ENCODE measurements around the gene PANX2. TPM values are rescaled to one million over a fixed set of nuclear protein-coding genes. Genes with fewer than 3 reads are reported as not detected.
"Not testable (repeated sequence)": the region's sequence is repeated elsewhere in the genome, so short reads cannot be mapped to it uniquely, and the experiment has no call there.

PANX2 gene
- total RNA-seq, 1 donor: 0.43 TPM

DNA sequence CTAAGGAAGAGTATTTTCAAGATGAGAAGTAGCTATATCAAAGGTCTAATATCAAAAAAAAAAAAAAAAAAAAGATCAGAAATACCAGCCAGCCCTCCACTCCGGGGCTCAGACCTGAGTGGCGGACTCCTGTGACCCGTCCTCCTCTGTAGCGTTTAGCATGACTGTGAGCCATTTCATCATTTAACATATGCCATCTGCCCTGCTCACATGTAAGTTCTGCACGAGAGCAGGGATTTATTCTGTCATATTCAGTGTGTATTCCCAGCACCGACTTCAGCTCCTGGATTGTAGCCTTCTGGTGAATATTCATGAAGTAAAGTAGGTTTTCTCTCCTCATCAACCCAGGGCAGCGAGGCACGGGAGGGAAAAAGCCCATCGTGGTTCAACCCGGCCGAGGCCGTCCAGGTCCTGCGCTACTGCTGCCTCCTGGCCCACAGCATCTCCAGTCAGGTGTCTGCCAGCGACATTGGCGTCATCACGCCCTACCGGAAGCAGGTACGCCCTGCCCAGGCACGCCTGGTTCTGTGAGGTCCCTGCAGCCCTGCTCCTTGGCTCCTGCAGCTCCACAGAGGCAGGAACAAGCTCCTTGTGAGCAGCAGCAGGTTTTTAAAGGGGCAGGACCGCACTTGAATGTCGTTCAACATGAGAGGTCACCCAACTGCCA is 12.7 kb upstream of the PANX2 start:
- no peak for DNase-seq (ENCODE audit: low read depth)
- no peak overlapping the region for H3K4me3 ChIP-seq (ENCODE audit: low read depth, low read length)
- TF ChIP-seq, protein P1, sequence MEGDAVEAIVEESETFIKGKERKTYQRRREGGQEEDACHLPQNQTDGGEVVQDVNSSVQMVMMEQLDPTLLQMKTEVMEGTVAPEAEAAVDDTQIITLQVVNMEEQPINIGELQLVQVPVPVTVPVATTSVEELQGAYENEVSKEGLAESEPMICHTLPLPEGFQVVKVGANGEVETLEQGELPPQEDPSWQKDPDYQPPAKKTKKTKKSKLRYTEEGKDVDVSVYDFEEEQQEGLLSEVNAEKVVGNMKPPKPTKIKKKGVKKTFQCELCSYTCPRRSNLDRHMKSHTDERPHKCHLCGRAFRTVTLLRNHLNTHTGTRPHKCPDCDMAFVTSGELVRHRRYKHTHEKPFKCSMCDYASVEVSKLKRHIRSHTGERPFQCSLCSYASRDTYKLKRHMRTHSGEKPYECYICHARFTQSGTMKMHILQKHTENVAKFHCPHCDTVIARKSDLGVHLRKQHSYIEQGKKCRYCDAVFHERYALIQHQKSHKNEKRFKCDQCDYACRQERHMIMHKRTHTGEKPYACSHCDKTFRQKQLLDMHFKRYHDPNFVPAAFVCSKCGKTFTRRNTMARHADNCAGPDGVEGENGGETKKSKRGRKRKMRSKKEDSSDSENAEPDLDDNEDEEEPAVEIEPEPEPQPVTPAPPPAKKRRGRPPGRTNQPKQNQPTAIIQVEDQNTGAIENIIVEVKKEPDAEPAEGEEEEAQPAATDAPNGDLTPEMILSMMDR (IDR thresholded peaks at IDR 0.05; ENCODE audit: insufficient read depth, low read depth, low read length): no peak

DNA sequence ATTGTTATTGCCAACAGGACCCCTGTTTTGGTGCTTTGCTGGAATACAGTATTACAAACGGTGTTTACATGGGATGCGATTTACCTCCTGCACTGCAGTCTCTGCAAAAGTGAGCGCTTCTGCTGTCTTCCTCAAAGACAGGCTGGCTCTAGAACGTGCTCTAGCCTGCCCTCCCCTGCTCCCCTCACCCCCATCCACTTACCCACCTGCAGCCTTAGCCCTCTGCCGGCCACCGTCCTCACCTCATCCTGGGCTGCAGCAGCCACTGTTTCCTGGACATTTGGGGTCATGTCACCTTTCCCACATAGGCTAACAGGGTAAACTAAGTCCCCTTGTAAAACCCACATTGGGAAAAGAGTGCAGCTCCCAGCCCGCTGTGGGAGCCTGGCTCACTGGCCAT is 9.6 kb upstream of the PANX2 start:
- no peak overlapping the region for H3K4me3 ChIP-seq (ENCODE audit: low read depth, low read length)
- TF ChIP-seq, protein P1 (IDR thresholded peaks at IDR 0.05; ENCODE audit: insufficient read depth, low read depth, low read length): no peak
- no peak for DNase-seq (ENCODE audit: low read depth)

DNA sequence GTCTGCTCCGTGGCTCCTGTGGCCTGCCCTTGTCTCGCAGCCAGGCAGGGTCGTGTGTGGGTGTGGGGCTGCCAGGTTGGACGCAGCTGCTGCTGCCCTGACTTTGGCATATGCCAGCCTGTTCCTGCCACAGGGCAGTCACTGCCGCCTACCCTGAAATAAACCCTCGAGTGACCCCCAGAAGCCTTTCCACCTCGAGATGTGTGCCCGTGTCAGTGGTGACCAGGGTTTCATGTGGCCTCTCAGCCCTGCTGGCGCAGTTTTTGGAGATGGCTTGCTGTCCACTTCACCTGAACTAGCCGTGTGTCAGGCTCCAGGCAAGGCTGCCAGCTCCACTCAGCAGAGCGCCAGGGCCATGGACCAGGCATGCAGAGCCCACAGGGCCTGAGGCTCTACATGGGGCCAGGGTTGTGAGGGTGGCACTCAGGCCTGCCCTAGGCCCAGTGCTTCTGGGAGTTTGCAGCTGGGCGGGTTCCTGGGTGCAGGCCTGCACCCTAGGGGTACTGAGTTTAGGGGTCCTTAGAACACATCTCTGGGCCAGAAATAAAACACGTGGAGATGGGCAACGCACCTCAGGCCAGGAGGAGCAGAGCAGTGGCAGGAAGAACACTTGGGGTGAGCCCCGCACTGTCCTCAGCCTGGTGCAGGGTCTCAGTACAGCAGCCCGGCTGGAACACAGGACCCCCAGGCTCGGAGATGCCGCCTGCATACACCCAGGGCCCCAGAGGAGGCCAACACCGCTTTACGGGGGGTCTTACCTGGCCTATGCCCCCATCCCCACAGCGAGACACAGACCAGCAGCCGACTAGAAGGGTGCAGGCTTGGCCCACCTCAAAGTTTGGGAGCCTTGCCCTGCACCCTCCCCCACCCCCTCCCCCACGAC is 8.8 kb upstream of the PANX2 start:
- TF ChIP-seq, protein P1 (IDR thresholded peaks at IDR 0.05; ENCODE audit: insufficient read depth, low read depth, low read length): no peak
- DNase-seq (ENCODE audit: low read depth): no peak
- H3K4me3 ChIP-seq (ENCODE audit: low read depth, low read length): no peak overlapping the region

DNA sequence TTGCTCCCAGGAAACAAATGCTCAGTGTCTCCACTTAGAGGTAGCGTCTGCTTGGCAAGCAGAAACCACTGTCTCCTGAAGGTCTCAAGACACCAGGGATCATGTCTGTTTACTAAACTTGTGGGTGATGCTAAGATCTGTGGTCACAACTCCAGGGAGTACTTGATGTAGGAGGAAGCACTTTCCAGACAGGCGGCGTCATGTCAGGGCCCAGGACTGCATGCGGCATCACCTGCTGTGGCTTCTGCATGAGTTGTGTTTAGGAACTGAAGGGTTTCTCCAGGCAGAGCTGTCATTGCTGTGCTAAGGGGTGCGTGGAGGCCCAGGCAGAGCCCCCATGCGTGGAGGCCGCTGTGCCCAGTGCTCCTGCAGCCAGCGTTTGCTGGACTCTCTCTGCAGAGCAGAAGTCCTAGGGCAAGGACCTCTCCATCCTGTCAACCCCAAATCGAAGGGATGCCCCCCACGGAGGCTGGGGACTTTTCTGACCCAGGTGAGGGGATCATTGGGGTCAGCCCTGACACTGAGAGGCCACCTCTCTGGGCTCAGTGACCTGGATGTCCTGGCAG is 8.1 kb upstream of the PANX2 start:
- TF ChIP-seq, protein P1 (IDR thresholded peaks at IDR 0.05; ENCODE audit: insufficient read depth, low read depth, low read length): no peak
- no peak overlapping the region for H3K4me3 ChIP-seq (ENCODE audit: low read depth, low read length)

DNA sequence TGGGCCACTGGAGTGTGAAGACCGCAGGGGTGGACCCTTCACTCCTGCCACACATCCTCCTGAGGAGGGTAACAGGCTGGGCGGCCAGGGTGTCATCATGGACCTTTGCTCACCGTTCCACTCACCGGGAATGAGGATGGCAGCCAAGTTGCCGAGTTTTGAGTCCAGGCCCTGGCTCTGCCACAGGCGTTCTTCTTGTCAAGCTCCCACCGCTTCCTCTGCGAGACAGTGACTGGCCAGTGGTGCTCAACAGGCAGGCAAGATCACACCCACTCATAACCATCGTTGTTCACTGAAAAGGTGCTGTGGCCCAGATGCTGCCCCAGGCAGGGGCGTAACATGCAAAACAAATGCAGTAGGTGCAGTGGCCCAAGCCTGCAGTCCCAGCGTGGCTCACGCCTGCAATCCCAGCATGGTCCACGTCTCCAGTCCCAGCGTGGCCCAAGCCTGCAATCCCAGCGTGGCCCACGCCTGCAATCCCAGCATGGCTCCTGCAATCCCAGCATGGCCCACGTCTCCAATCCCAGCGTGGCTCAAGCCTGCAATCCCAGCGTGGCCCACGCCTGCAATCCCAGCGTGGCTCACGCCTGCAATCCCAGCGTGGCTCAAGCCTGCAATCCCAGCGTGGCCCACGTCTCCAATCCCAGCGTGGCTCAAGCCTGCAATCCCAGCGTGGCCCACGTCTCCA is 5.0 kb upstream of the PANX2 start:
- no peak overlapping the region for H3K4me3 ChIP-seq (ENCODE audit: low read depth, low read length)
- DNase-seq (ENCODE audit: low read depth): no peak
- TF ChIP-seq, protein P1 (IDR thresholded peaks at IDR 0.05; ENCODE audit: insufficient read depth, low read depth, low read length): no peak

More for the DNA sequence above, 8.1 kb upstream of the PANX2 start:
- DNase-seq (ENCODE audit: low read depth): no peak

DNA sequence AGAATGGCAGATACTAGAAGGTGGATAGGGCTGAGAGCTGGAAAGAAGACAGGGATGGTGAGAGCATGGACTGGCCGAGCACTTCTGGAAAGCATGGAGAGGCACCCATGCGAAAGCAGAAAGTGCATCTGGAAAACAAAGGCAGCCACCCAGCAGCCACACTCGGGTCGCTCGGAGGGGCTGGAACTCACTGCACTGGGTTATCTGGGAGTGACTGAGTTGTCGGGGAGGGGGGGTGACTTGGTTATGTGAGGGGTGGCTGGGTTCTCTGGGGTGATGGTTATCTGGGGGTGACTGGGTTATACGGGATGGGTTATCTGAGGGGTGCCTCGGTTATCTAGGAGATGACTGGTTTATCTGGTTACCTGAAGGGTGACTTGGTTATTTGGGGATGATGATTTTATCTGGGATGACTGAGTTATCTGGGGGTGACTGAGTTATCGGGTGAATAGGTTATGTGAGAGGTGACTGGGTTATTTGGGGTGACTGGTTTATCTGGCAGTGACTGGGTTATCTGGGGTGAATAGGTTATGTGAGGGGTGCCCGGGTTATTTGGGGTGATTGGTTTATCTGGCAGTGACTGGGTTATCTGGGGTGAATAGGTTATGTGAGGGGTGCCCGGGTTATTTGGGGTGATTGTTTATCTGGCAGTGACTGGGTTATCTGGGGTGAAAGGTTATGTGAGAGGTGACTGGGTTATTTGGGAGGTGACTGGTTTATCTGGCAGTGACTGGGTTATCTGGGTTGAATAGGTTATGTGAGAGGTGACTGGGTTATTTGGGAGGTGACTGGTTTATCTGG is 2.6 kb upstream of the PANX2 start:
- TF ChIP-seq, protein P1 (IDR thresholded peaks at IDR 0.05; ENCODE audit: insufficient read depth, low read depth, low read length): no peak
- no peak for DNase-seq (ENCODE audit: low read depth)
- no peak overlapping the region for H3K4me3 ChIP-seq (ENCODE audit: low read depth, low read length)

DNA sequence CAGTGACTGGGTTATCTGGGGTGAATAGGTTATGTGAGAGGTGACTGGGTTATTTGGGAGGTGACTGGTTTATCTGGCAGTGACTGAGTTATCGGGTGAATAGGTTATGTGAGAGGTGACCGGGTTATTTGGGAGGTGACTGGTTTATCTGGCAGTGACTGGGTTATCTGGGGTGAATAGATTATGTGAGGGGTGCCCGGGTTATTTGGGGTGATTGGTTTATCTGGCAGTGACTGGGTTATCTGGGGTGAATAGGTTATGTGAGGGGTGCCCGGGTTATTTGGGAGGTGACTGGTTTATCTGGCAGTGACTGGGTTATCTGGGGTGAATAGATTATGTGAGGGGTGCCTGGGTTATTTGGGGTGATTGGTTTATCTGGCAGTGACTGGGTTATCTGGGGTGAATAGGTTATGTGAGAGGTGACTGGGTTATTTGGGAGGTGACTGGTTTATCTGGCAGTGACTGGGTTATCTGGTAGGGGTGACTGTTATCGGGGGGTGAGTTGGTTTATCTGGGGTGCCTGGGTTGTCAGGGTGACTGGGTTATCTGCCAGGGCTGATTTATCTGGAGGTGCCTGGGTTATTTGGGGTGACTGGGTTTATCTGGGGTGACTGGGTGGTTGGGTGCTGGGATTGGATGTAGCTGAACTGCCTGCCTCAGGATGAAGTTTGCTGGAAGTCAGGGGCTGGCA is 1.9 kb upstream of the PANX2 start:
- H3K4me3 ChIP-seq (ENCODE audit: low read depth, low read length): not testable (repeated sequence)

More for the DNA sequence above, 1.9 kb upstream of the PANX2 start:
- DNase-seq (ENCODE audit: low read depth): not testable (repeated sequence)
